Measurements from ENCODE around the gene GATAD2B. TPM values are rescaled to one million over a fixed set of nuclear protein-coding genes. Genes with fewer than 3 reads are reported as not detected.

Gene GATAD2B
- total and polyA plus RNA-seq, 4 donors = 4.6 to 41.7 (median 13.4) TPM

- Histone ChIP-seq H3K9ac (ENCODE audit: insufficient read depth in 1 of 2, low read length in 2 of 2) (peak overlapping the region in 1 of 2 donors; percentile 66), H3K27ac (ENCODE audit: low read depth in 1 of 2, low read length in 1 of 2) (no peak overlapping the region), H3K4me1 (ENCODE audit: control insufficient read depth in 5 of 5, insufficient read depth in 5 of 5, low read length in 5 of 5) (peaks cover 0 to 9% (median 6%) of the 10 kb centered on the region in 5 donors), H3K36me3 (ENCODE audit: control insufficient read depth in 4 of 4, insufficient read depth in 4 of 4, low read length in 4 of 4) (peaks cover 0 to 3% (median 3%) of the 10 kb centered on the region in 4 donors), H3K9me3 (ENCODE audit: control insufficient read depth in 4 of 4, insufficient read depth in 3 of 4, low read length in 3 of 4) (no peaks in the 10 kb centered on the region), H3K27me3 (ENCODE audit: control insufficient read depth in 3 of 3, insufficient read depth in 3 of 3, low read length in 2 of 3) (no peaks in the 10 kb centered on the region), H3K4me3 (no peak overlapping the region)
- ATAC-seq (ENCODE audit: insufficient read depth, low FRiP score) (no peak), DNase-seq (peak in 2 of 3 donors; percentile 35 to 54)
- TF ChIP-seq CTCF (IDR thresholded peaks at IDR 0.05; ENCODE audit: control extremely low read depth, extremely low read depth) = no peak
- WGBS, 2 donors = 12 to 22% methylated on average over 3 of the region's 3 CpGs
These were observed 34.2 kb downstream of the GATAD2B start for GRCh38 chr1:153888533-153888932.

DNA sequence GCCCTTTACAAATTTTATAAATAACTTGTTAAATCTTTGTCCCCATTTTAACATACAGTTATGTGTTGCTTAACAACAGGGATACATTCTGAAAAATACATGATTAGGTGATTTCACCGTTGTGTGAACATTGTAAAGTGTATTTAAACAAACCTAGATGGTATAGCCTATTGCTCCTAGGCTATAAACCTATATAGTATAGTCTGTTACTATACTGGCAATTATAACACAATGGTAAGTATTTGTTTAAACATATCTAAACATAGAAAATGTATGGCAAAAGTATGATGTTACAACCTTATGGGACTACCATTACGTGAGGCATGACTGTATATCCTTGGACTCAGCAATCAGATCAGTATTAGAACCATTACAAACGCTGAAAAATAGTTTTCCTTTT lies 36.6 kb downstream of the GATAD2B start:
- Histone ChIP-seq H3K4me1 (ENCODE audit: control insufficient read depth in 5 of 5, insufficient read depth in 5 of 5, low read length in 5 of 5) (peaks cover 2 to 26% (median 10%) of the 10 kb centered on the region in 5 donors), H3K27ac (ENCODE audit: low read depth in 1 of 2, low read length in 1 of 2) (no peak overlapping the region), H3K27me3 (ENCODE audit: control insufficient read depth in 3 of 3, insufficient read depth in 3 of 3, low read length in 2 of 3) (no peaks in the 10 kb centered on the region), H3K4me3 (no peak overlapping the region), H3K9ac (ENCODE audit: insufficient read depth in 1 of 2, low read length in 2 of 2) (no peak overlapping the region), H3K36me3 (ENCODE audit: control insufficient read depth in 4 of 4, insufficient read depth in 4 of 4, low read length in 4 of 4) (peaks cover 0 to 3% (median 2%) of the 10 kb centered on the region in 4 donors), H3K9me3 (ENCODE audit: control insufficient read depth in 4 of 4, insufficient read depth in 3 of 4, low read length in 3 of 4) (no peaks in the 10 kb centered on the region)
- ATAC-seq (ENCODE audit: insufficient read depth, low FRiP score) (no peak), DNase-seq (no peak)
- WGBS, 2 donors = 78 to 96% methylated on average over 3 of the region's 3 CpGs
- TF ChIP-seq CTCF (IDR thresholded peaks at IDR 0.05; ENCODE audit: control extremely low read depth, extremely low read depth) = no peak

GRCh38 chr1:153883223-153883622 lies 39.5 kb downstream of the GATAD2B start:
- H3K27me3 ChIP-seq (ENCODE audit: control insufficient read depth in 3 of 3, insufficient read depth in 3 of 3, low read length in 2 of 3) = no peaks in the 10 kb centered on the region
- H3K4me1 ChIP-seq (ENCODE audit: control insufficient read depth in 5 of 5, insufficient read depth in 5 of 5, low read length in 5 of 5) = peaks cover 2 to 26% (median 17%) of the 10 kb centered on the region in 5 donors
- 93 to 95% methylated on average over 4 of the region's 4 CpGs for WGBS, 2 donors
- no peak overlapping the region for H3K9ac ChIP-seq (ENCODE audit: insufficient read depth in 1 of 2, low read length in 2 of 2)
- H3K36me3 ChIP-seq (ENCODE audit: control insufficient read depth in 4 of 4, insufficient read depth in 4 of 4, low read length in 4 of 4) = peaks cover 0 to 3% (median 0%) of the 10 kb centered on the region in 4 donors
- H3K27ac ChIP-seq (ENCODE audit: low read depth in 1 of 2, low read length in 1 of 2) = no peak overlapping the region
- H3K9me3 ChIP-seq (ENCODE audit: control insufficient read depth in 4 of 4, insufficient read depth in 3 of 4, low read length in 3 of 4) = no peaks in the 10 kb centered on the region
- no peak overlapping the region for H3K4me3 ChIP-seq
- TF ChIP-seq CTCF (IDR thresholded peaks at IDR 0.05; ENCODE audit: control extremely low read depth, extremely low read depth) = no peak
- ATAC-seq (ENCODE audit: insufficient read depth, low FRiP score) (no peak), DNase-seq (no peak)

Measured in lung (tissue), 12 donors.